GM13976 (cell line): ENCODE measurements around the gene SPIRE1.
"Not testable (repeated sequence)": the region's sequence is repeated elsewhere in the genome, so short reads cannot be mapped to it uniquely, and the experiment has no call there.

Source experiments
- DNase-seq: peaks from one replicate; pipeline ENCODE4 v3.0.0; 2012; ENCODE audit warnings: low spot score
- CTCF ChIP-seq: IDR thresholded peaks from 2 replicates; pipeline ENCODE4 v1.5.1; 2012; ENCODE audit warnings: borderline replicate concordance, mild to moderate bottlenecking; ENCODE audit not compliant: insufficient read depth; ENCODE audit errors: extremely low read depth, missing control alignments, control extremely low read depth
- in situ Hi-C: fragments of 300-500 bp; cut with MboI; formaldehyde crosslinking; loops from one replicate; pipeline ENCODE4 v1.12.0; 2022; ENCODE audit warnings: low sequenced_read_pairs, mixed read lengths, inconsistent platforms; ENCODE audit not compliant: unreplicated experiment

SPIRE1 gene

GRCh38 chr18:12497296-12497695 is 160.6 kb downstream of the SPIRE1 start:
- no peak for DNase-seq
- TF ChIP-seq CTCF: no peak
- in situ Hi-C loops: no loop called here

- no peak for TF ChIP-seq CTCF
- in situ Hi-C loops: no loop called here
- no peak for DNase-seq
These were observed 165.0 kb downstream of the SPIRE1 start for GRCh38 chr18:12492907-12493306.

- no peak for TF ChIP-seq CTCF
- in situ Hi-C loops: no loop called here
- DNase-seq: no peak
These were observed 166.1 kb downstream of the SPIRE1 start for GRCh38 chr18:12491611-12492435.

GRCh38 chr18:12485479-12486105 is 172.3 kb downstream of the SPIRE1 start:
- no peak for TF ChIP-seq CTCF
- no peak for DNase-seq
- in situ Hi-C loops: no loop called here

GRCh38 chr18:12481915-12482314 is 176.0 kb downstream of the SPIRE1 start:
- DNase-seq, in situ Hi-C loops: not testable (repeated sequence)

- in situ Hi-C loops: no loop called here
These were observed 177.9 kb downstream of the SPIRE1 start for GRCh38 chr18:12479982-12480381.

More at GRCh38 chr18:12479982-12480381, 177.9 kb downstream of the SPIRE1 start:
- no peak for DNase-seq
- TF ChIP-seq CTCF: no peak
